Activated CD8-positive, alpha-beta memory T cell treated with anti-CD3 and anti-CD28 coated beads, Interleukin-2, amount 50 U/mL, for 48 hours (primary cell): ENCODE data around the gene XYLT2.
A peak's percentile ranks its signal among the peaks of the same experiment; 100 is the strongest.

ENCODE experiments used
- DNase-seq: peaks from one replicate; pipeline ENCODE4 v3.0.0-alpha.2; 2020

XYLT2 gene

DNA sequence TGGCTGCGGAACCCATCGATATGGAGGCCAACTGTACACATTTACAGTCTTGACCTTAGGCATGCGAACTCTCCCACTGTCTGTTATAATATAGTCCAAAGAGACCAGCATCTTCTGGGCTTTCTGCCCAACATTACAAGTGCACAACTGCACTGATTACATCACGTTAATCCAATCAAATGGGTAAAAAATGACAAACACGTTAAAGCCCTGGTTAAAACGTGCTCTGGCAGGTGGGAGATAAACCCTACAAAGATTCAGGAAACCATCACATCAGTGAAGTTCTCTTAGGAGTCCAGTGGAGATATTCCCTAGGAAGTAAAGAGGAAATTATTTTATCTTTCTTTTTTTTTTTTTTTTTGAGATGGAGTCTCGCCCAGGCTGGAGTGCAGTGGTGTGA, 23.7 kb upstream of the XYLT2 start:
- DNase-seq: no peak

DNA sequence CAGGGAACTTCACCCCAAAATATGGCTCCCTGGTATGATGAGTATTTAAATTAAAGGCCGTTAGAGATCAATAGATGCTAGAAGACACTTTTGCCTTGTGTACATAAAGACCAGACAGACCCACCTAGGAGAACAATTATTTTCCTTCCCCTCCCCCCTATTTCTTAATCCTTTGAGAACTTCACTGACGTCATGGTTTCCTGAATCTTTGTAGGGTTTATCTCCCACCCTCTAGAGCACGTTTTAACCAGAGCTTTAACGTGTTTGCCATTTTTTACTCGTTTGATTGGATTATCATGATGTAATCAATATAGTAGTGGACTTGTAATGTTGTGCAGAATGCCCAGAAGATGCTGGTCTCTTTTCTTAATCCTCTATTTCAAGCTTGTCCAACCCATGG, 22.9 kb upstream of the XYLT2 start:
- no peak for DNase-seq

DNA sequence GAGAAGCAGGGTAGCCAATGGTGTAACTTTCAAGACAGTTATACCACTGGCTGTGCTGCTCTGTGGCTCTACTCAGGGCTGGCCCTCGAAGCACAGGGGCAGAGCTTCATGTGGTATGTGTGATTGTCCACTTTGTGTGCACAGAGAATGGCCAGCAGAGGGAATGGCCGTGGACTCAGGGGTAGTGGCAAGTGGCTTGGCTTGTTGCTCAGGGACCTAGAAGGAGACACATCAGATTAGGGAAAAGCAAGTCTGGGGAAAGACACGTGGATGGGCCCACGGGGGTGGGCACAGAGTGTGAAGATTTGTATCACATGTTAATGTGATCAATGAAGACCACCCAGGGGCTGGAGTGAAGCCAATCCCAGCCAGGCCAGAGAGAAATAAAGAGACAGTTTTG, 20.0 kb upstream of the XYLT2 start:
- peak; percentile 47 for DNase-seq

DNA sequence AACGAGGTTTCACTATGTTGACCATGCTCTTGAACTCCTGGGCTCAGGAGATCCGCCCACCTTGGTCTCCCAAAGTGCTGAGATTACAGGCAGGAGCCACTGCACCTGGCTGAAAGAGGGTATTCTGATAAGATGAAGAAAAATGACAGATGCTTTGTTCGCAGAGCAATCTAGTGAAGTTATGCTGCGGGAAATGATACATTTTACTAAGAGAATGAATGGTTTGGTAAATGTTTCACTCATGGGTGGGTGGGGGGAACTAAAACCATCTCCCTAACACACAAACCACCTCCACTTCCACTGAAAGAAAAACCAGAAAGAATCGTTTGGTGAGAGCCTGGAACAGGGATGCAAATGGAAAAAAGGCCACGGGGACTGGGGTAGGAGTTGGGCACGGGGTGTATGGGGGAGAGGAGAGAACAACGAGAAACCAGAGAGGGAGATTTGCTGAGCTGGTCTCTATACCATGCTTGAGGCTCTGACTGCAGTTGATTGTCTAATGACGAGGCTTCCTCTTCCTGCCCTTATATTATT, 19.0 kb upstream of the XYLT2 start:
- DNase-seq: peak; percentile 56

DNA sequence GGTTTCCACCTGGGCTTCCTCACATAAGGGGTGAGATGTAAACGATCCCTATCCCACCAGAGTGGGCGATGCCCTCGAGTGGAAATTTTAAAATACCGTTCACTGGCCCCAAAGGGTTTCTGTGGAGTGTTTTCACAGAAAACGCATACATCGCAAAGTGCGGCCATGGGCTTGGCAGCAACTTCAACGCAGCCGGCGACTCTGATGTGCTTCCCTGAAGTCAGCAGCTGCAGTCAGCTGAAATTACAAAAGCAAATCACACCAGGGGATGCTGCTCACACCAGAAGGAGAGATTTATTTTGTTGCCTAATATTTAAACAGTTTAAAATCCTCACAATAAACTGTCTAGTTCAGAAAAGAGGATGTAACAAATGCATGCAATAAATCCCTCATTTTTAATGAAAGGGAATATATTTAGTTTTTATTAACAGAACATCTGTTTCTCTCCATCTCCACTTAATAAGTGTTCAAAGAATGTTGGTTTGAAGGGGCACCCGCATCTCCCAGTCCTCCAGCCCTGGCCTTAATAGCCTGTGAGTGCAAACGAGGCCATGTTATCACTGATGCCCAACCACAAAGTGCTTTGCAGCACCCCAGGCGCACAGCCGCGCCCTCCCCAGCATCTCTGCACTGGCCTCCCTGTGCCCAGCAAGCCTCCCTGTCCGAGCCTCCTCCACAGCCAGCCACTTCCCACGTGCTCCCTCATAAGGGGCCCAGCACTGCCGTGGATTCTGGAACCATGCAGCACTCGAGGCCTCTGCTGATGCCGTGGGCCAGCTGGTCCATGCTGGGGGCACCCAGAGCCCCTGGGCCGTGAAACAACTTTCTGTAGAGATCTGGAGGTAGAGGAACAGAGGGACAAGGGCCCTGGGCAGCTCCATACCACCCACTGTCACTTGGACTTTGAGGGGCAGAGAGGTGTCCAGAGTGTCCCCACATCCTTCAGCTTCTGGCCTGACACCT, 17.3 kb upstream of the XYLT2 start:
- DNase-seq: peak; percentile 50

DNA sequence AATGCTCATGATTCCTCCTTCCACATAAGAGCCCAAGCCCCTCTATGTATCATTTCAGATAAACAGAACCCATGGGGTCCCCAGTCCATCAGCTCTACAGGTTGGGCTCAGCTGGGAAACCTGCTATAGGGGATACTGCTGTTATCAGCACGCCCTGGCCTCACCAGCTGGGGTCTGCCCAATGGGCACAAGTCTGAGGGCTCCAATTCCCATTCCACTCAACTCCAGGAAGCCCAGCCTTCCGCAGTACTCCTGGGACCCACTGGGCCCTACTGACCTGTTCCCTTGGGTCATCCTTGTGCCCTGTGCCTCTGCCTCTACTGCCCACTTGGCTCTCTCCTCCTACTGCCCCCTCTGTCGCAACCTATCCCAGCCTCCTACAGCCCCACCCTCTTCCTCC, 16.2 kb upstream of the XYLT2 start:
- DNase-seq: peak; percentile 47

DNA sequence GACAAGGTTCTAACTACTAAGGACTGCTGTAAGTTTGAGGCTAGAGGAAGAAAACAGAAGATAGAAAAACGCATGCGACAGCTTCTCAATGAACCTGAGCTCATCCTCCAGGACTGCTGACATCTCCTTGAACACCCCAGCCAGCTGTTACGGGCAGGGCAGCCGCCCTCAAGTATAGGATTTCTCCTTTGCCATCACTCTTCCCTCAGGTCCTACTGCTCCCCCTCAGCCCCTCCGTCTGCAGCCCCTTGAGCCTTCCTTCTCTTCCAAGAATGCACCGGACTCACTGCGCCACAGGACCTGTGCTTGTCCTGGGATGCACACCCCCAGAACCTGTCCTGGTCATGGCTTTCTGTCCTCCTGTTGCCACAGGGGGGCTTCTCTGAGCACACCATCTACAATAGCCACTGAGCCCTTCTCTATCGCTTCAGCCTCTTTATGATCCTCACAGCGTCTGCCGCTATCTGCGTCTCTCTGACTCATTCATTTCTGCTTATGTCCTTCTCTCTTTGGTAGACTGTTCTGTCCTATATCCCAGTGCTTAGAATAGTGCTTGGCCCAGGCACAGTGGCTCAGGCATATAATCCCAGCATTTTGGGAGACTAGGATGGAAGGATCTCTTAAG, 15.7 kb upstream of the XYLT2 start:
- DNase-seq: peak; percentile 50

DNA sequence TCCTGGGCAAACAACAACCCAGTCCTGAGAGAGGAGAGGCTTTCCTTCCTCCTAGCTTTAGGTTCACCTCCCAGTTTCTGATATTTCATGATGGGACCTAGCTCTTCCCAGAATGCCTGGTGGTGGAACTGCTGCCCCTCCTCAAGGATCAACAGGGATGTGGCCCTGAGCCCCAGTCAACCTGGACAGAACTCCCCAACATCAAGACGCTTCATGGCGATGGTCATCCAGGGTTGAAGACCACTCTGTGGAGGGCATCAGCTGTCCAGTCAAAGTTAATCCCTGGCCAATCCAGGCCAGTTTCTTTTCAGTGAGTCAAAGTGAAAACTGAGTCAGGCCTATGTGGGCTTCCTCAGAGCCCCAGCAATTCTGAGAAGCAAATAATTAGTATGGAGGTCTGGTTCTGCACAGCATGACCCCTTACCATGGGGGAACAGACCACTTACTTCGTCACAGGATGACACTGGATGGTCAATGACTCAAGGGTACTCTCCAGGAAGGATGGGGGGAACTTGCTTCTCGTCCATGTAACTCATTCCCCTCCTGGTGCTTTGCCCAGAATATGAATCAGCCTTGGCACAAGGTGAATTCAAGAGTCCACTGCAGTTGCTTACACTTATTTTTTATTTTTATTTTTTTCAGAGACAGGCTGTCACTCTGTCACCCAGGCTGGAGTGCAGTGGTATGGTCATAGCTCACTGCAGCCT, 14.7 kb upstream of the XYLT2 start:
- DNase-seq: peak; percentile 57

DNA sequence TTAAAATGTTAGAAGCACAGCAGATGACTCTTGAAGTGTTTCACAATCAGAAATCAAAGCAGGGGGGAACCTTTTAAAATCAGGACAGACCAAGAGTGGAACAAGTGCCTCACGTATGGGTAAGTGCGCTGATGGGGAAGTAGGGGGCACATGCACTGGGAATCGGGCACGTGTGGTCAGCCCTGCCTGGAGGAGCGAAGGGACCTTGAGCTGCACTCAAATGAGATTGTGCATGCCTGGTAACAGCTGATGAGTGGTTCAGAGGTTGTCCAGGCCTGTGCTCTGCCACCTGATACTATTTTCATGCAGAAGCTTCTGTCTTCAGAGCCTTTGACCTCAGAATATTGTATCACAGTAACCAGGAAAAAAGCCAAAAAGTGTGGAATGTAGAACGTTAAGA, 13.7 kb upstream of the XYLT2 start:
- DNase-seq: peak; percentile 37

DNA sequence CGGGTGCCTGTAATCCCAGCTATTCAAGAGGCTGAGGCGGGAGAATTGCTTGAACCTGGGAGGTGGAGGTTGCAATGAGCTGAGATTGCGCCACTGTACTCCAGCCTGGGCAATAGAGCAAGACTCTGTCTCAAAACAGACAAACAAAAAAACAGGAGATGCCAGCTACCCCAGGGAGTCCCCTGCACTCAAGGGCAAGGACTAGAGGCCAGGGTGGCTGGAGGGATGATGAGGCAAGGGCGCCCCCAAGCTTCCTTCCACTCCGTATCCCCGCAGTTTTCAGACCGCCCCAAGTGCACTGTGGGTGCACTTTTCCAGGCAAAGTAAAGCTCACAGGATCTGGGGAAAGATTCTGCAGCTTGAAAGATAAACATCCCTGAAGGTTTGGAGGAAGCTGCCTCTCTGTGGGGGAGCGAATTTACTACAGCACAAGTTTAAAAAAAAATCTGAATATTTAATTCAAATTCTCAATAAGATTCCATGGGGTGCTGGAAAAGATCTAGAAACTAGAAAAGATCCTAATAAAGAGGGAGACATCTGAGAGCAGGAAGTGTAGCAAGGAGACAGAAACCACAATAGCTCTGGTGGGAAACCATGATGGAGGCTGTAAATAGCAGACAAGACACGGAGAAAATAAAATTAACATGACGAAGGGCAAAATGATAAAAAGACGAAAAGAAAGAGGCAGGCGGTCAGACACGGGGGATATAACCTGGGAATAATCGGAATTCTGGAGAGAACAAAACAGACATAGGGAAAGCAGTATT, 12.5 kb upstream of the XYLT2 start:
- DNase-seq: peak; percentile 54

DNA sequence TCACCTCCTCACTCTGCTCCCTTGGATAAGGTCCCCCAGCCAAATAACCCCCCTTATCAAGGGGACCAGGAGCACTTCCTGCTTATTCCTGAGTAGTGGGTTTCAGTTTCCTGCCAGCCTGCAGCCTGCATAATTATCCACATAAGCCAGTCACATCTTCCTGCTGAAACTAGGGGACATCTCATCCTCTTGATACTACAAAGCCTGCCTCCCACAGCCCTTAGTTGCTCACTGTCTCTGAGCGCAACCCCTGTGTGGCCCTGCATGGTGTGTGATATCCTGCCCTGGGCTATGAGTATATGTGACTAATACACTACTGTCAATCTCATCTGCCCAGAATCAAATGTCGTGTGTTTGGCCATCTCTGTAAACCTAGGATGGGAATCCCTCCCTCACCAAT, 8.0 kb upstream of the XYLT2 start:
- peak; percentile 54 for DNase-seq

DNA sequence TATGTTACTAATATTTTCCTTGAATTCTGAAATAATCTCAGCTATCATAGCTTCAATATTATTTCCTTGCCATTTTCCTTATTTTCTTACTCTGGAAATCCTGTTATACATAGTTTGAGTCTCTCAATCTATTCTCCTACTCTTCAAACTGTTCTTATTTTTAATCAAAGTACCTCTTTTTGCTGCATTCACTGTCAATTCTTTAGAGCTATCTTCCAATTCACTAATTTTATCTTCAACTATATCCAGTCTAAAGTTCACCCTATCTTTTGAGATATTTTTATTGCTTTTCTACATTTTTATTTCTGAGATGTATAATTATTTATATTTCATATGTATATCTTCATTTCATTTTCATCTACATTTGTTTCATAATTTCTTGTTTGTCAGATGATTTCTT, 7.3 kb upstream of the XYLT2 start:
- DNase-seq: no peak

DNA sequence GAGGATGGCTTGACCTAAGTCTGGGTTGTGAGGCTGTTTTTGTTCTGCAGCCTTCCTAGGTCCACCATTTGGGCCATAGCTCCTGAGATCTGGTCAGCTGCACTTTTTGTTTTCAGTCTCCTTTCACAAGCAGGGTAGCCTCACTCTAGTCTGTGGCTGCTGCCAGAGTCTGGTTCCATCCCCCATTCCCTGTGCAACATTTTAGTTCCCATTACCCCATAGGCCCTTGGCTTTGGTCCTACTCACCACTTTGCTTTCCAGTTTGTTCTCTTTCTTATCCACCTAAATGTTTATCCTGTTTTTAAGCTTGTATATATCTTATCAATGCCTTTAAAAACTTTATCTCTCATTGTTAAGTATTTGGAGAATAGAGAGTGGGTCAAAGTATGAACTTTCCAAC, 6.5 kb upstream of the XYLT2 start:
- DNase-seq: peak; percentile 29

DNA sequence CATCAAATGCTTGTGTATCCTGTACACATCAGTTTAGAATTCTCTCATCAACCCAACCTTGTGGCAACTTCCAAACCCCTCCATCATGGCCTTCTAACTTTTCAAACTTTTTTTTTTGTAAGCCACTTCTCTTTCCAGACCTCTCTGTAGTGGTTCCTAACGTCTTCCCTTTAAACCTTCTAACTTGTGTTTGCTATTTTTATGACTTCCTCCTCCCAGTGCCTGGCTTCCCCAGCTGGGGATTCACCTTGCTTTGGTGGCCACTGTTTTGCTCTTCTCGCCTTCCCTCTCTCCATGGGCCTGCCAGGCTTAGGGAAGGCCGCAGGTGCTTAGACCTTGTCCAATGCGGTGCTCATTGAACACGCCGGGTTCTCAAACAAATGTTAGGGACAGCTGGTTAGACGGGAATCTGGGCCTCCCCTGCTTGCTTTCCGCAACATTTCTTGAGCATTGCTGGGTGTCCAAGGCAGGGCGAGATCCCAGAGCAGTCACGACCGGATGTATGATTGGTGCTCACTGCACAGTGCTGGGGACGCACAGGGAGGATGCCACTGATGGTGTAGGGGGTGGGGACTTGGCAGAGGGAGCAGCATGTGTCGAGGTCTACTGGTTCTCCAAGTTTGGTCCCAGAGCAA, 1.1 kb upstream of the XYLT2 start:
- DNase-seq: peak; percentile 60

DNA sequence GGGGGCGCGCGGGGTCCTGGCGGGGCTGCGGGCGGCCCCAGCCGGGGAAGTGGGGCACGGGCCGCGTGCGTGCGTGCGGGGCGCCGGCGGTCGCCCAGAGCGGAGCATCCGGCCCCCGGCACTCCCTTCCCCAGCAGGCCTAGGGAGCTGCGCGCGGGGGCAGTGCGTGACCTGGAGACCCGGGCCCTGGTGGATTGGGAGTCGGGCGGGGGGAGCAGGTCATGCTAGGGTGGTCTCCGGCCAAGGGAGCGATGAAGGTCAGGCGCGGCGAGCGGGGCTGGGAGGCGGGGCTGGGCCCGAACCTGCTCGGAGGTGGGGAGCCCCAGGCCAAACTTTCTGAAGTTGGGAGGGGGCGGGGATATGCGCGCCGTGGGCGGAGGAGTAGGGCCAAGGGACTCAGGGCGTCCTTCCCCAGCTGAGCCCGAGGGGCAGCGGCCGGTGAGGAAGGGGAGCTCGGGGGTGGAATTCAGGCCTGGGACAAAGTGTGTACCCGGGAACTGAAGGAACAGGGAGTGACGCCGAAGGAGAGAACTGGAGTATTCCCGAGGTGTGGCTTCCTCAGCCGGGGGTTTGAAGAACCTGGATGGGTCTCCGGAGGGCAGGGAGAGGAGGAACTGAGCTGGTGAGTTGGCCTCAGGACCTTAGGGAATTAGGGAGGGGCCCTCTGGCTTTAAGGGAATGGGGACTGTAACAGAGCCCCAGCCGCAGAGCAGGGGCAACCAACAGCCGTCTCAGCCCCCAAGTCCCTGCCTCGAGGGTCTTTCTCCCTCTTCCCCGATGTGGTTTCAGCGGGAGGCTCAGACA, 589 bp downstream of the XYLT2 start:
- peak; percentile 77 for DNase-seq

DNA sequence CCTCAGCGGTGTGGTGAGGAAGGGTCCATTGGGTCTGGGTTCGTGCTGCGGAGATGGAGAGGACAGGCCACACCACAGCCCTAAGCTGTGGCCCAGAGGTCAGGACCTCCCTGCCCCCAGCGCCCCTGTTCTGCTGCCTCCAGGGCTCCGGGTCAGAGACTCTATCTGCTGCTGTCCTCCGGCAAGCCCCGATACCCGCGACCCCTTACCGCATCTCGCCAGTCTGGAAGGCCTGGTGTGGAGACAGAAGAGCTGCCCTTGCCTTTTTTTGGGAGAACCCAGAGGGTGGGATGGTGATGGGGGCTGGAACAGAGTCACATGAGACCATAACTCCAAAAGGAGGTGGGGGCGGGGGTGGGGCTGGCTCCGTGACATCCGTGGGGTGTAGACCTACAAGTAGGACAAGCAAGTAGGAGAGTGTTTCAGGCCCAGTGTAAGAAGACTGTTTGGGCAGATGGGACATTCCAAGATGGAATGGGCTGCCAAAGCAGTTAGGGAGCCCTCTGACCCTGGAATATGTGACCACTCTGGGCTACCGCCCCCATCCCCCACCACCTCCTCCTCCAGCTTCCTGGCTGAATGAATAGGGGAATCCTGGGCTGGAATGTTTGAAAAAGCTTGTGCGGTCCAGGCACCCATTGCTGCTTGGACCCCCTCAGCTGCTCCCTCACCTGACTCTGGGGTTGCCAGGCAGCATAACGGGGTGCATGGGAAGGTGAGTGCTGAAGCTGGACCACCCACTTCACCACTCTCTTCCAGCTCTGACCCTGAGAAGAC, 1.4 kb downstream of the XYLT2 start:
- DNase-seq: peak; percentile 61

DNA sequence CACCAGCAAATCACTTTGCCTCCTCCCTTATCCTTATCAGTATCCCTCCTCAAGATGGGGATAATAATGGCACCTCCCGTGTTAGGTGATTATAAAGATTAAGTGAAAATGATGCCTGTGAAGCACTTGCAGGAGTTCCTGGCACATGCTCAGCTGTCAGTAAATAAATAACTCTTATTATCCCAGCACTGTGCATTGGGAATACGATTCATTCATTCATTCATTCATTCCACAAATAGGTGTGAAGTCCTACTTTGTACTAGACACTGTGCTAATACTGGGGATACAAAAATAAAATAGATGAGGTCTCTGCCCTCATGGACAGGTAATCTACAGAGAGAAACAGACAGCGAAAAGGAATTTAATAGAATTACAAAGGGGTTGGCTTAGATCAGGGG, 2.0 kb downstream of the XYLT2 start:
- no peak for DNase-seq

DNA sequence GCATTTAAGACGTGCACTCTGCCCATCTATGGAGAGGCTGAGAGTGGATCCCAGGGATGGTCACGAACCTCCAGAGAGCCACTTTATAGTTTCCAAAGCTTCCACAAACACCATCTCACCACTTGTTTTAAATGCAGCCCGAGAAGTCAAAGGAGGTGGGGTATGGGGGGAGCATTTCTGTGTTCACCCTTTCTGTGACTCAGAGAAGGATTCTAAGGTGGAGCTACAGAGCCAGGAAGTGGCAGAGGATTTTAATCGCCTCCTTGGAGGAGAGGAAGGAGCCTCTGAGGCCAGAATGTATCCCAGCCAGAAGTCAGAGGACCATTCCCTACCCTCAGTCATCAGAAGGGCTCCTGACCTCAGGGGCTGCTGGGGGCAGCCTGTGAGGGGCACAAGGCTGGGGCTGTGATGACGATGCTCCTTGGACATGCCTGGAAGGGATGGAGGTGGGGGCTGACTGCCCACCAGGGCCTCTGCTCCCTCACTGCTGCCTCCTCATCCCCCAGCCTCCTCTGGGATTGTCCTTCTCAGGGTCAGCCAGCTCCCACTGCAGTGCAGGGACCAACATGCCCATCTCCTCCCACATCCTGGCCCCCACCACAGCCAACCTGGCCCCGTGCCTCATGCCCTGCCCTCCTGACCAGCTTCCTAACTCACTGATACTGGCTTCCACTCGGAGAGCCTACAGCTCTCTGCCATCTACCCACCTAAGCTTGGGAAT, 2.8 kb downstream of the XYLT2 start:
- peak; percentile 50 for DNase-seq

DNA sequence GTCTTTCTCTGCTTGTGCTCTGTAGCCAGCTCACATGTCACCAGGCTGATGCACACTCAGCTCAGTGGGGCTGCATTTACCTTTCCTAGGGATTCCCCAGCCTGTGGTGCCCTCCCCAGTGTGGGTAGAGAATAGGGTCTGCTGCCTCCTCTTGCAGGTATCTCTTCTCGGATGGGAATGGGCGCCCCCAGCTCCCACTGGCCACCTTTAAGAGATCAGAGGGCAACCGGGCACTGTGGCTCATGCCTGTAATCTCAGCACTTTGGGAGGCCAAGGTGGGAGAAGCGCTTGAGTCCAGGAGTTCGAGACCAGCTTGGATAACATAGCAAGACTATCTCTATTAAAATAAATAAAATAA, 3.3 kb downstream of the XYLT2 start:
- DNase-seq: peak; percentile 47

DNA sequence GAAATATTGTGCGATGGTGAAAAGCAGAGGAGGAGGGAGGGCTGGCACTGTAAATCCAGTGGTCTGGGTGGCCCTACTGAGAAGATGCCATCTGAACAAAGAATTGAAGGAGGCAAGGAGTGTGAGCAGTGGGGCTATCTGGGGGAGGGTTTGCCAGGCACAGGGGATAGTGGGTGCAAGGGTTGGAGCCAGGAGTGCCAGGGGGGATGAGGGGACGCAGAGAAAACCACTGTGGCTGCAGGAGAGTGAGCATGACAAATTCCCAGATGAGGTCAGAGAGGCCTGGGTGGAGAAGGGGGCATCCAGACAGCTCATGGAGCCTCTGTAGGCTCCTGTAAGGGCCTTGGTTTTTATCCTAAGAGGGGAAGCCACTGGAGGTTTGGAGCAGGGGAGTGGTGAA, 4.8 kb downstream of the XYLT2 start:
- DNase-seq: peak; percentile 42
